Skin epidermis (tissue), 12 donors: ENCODE results near the gene SLC4A7.

ENCODE experiments used
- H3K27ac ChIP-seq, 21 experiments: fragments of 200-600 bp; sonication (generic) in 11 of 21; one replicate each; pipeline ENCODE4 v1.5.0; 2020; ENCODE audit warnings: mild to moderate bottlenecking in 3 of 21, inconsistent platforms in 2 of 21, moderate library complexity in 2 of 21
- H3K4me3 ChIP-seq, 7 experiments: fragments of 200-600 bp; sonication (generic) in 2 of 7; one replicate each; pipeline ENCODE4 v1.5.0; 2020; ENCODE audit warnings: inconsistent platforms in 2 of 7, mild to moderate bottlenecking in 2 of 7, moderate library complexity in 1 of 7

Gene SLC4A7

DNA sequence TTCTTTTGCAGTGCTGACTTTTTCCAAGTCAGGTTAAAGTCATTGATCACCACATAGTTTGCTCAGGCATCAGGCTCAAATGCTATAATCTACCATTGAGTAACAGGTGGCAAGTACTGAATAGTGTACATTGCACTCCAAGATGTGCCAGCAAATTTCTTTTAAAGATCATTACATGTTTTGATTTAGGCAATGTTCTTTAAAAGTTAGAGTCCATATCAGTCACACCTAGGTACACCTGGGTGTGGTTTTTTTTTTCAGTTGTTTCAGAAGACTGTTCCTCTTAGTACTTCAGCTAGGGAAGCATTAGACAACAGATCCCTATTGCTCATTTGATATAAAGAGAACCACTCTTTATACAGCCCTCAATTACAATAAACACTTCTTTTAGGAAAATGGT lies 10.6 kb upstream of the SLC4A7 start:
- H3K27ac ChIP-seq: no peak overlapping the region
- H3K4me3 ChIP-seq: no peak overlapping the region

DNA sequence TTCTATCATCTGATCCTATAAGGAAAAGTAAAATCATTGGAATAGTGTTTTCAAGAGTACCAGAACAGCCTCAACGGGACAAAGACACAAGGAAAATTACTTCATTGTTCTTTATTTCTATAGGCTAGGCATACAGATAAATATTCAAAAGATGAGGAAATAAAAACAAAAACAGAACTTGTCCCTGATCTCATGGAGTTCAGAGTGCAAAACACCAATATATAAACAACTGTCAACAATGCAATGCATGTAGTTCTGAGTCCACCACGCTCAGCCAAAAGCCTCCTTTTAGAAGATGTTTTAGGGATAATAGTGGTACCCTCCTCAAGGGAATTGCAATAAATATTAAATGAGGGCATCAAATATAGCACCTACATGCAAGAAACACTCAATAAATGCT lies 4.6 kb upstream of the SLC4A7 start:
- Histone ChIP-seq H3K4me3 (no peak overlapping the region), H3K27ac (no peak overlapping the region)

DNA sequence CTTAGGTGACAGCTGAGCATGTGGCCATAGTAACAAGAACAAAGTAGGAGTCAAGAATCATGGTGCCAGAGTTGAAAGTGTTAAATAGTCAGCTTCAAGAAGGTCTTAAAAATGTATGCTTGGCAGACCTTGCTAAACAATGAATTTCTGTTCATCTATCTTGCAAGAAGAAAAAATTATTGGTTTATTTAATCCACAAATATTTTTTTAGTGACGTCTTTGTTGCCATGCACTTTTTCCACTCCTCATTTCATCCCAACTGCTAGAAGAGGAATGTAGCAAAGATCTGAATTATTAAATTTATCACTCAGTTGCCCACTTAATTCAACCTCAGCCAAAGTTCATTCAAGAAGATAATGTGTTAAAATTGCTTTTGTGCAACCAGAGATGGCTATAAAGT lies 3.2 kb upstream of the SLC4A7 start:
- Histone ChIP-seq H3K27ac (no peak overlapping the region), H3K4me3 (no peak overlapping the region)

DNA sequence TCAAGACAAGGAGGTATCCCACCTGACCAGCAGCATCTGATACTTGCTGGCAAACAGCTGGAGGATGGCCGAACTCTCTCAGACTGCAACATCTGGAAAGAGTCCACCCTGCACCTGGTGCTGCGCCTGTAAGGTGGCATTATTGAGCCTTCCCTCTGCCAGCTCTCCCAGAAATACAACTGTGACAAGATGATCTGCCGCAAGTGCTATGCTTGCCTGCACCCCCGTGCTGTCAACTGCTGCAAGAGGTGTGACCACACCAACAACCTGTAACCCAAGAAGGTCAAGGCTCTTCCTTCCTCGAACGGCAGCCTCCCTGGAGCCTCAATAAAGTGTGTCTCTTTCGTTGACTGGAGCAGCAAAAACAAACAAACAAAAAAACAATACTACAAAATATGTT lies 2.2 kb upstream of the SLC4A7 start:
- H3K4me3 ChIP-seq: no peak overlapping the region
- H3K27ac ChIP-seq: no peak overlapping the region

DNA sequence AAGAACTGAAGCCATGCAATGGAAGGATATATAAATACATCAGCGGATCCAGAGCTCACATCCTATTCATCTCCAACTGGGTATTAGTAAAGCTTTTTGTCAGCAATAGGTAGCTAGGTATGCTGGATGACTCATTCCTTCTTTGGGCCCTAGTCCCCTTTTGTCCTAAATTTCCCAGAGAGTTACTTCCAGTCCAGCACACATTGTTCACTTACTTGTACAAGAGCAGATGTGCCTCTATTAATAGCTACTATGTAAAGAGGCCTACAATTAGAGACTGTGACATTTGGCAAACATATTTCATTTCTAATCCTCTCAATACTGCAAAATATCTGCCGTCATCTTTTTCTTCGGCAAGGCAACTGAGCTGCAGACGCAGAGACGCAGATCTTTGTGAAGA lies 1.7 kb upstream of the SLC4A7 start:
- Histone ChIP-seq H3K4me3 (no peak overlapping the region), H3K27ac (no peak overlapping the region)

DNA sequence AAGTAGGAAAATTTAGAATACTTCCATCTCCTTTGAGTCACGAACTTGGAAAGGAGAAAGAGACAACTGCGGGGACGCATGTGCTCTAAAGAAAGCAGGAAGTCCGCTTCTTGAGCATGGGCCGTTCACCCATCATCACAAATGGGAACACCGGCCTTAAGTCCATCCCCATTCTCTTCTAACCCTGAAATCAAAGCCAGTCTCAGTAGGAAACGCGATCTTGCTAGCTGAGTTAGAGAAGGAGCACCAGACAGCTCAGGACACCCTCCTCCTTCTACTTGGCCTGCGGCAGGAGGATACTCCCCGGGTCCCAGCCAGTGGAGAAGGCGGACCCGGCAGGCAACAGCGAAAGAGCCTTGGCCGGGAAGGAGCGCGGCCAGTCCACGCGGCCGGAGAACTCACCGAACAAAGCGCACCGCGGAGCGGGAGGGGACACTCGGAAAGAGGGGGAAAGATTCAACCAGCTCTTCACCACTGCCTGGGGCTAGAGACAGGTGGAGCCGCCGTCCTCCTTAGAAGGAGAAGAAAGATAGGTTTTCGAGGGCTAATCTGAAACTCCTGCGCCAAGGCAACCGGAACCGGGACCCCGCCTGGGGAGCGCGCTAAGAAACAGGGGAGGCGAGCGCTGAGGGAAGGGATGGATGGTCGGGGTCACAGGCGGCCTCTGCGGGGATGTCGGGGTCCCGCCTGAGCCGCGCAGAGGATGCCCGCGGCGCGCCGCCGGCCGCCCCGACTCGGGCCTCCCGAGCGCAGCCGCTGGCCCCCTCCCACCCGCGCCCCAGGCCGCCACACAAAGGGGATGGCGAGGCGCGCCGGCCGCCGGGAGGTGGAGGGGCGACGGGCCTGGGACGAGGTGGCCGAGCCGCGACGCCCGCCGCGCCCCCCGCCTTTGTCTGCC lies 818 bp downstream of the SLC4A7 start:
- peak overlapping the region; percentile 79 to 99 (median 91) for H3K27ac ChIP-seq
- peak overlapping the region; percentile 54 to 97 (median 93) for H3K4me3 ChIP-seq

DNA sequence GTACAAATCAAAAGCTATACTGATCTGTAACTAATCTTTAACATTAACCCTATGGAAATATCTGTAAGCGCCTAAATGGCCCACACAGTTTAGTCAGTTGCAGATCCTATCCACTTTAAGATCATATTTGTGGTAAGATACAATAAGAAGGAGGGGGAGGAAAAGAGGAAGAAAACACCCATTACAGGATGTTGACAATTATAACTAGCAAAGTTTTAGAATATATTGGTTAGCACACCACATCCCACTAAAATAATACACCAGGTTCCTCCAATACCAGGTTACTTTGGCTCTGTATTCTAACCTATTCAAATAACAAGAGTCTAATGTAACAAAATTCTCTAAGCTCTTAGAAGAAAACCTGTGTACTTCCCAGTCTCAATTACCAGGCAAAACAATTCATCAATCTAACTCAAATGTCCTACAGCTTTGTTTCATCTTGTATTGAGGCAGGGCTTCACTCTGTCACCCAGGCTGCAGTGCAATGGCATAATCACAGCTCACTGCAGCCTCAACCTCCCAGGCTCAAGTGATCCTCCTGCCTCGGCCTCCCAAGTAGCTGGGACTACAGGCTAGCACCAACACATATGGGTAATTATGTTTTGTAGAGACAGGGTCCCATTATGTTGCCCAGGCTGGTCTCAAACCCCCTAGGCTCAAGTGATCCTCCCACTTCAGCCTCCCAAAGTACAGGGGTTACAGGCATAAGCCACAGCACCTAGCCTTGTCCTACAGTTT lies 4.2 kb downstream of the SLC4A7 start:
- H3K4me3 ChIP-seq: no peak overlapping the region
- peak overlapping the region in 10 of 21 experiments; percentile 11 to 94 (median 58) for H3K27ac ChIP-seq

DNA sequence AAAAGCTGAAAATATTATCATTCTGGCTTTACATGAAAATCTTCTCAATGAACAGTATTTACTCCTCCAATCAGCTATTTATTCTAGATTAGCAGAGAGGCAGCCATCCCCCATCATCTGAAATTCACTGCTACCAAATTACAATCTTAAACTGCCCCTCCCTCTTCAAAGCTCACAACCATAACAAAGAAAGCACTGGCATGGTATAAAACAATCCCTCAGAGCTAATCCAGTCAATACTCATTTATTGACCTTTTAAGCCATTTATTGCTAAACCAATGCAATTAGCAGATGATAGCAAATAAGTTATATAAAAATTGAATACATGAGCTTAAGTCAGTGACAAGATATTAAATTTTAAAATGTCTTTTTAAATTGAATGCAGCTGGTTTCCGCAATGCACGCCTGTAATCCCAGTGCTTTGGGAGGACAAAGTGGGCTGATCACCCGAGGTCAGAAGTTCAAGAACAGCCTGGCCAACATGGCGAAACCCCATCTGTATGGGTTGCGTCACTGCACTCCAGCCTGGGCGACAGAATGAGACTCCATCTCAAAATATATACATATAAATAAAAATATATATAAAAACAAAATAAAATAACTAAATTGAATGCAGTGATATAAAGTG lies 12.1 kb downstream of the SLC4A7 start:
- Histone ChIP-seq H3K4me3 (no peak overlapping the region), H3K27ac (no peak overlapping the region)

DNA sequence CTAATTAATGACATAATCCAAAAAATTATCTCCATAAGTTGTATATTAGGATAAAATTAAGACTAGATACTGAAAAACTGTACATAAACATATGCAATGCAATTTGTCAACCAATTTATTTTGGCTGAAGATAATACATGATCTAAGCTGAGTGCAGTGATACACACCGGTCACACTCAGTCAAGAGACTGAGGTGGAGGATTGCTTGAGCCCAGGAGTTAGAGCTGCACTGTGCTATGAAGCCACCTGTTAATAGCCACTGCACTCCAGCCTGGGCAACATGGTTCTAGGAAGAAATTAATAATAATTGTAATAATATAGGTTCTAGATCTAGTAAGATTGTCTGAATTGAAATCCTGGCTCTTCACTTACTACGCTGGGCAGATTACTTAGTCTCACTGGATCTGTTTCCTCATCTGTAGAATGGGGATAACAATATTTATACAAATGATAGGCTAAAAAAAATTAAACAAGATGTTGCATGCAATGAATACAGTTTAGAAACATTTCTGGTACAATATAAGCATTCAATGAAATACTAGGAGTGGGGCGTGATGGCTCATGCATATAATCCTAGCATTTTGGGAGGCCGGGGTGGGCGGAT lies 15.8 kb downstream of the SLC4A7 start:
- H3K27ac ChIP-seq: no peak overlapping the region
- no peak overlapping the region for H3K4me3 ChIP-seq

DNA sequence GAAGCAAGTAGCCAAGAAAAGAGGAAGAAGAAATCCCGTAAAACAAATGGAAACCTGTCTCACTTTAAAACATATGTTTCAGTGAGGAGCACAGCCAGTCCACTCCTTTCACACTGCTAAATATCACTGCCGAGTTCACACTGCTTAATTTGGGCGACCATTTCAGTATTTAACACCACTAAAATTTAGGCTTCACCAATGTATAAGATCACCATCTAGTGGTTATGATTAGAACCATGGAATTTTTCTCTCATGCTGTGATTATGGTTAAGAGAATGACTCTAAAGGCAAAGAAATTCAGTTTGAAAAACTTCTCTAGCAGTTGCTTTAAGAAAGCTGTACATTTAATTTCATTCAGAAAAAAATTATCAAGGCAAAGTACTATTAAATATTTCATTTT lies 16.6 kb downstream of the SLC4A7 start:
- no peak overlapping the region for H3K4me3 ChIP-seq
- H3K27ac ChIP-seq: peak overlapping the region in 1 of 21 experiments; percentile 37

DNA sequence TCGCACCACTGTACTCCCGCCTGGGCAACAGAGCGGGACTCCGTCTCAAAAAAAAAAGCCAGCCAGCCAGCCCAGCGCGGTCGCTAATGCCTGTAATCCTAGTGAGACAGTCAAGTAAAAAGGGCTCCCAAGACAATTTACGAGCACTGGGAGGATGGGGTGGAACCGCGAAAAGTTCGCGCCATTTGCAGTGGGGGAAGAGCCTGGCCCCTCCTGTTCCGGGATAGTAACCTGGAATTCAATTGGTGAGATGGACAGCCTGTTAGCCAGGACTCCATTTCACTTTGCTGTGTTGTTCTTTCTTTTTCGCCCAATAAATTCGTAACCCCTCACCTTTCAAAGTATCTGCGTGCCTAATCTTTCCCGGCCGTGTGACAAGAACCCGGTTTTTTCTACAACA lies 19.5 kb downstream of the SLC4A7 start:
- H3K27ac ChIP-seq: no peak overlapping the region
- H3K4me3 ChIP-seq: no peak overlapping the region

DNA sequence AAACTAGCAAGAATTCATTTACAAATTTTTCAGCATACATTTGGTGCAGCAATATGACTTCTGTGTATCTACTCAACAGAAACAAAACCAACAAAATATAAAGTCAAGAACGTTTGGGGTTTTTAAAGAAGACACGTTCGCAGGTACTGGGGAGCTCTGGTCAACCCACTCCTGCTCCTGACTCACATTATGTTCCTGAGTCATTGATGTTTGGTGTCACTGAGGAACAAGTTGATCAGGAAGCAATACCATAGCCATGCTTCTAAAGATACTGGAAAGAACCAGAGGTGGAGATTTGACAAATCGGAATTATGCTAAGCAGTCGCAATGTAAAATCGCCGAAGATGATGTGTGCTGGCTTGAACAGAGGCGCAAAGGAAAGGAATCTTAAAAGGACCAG lies 22.0 kb downstream of the SLC4A7 start:
- H3K27ac ChIP-seq: no peak overlapping the region
- H3K4me3 ChIP-seq: no peak overlapping the region

DNA sequence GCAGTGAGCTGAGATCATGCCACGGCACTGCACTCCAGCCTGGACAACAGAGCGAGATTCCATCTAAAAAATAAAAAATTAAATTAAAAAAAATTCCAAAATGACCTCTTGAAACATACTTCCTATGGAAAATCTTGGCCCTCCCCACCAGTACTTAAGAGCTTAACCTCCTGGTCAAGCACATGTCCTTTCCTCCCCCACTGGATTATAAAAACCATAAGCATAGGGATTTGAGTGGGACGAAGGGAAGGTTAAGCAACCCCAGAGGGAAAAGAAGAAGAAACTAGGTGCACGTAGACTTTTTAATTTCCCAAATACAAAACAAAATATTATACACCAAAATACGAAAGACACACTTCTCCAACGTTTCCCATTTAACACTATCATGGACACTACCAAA lies 25.3 kb downstream of the SLC4A7 start:
- no peak overlapping the region for H3K4me3 ChIP-seq
- no peak overlapping the region for H3K27ac ChIP-seq

DNA sequence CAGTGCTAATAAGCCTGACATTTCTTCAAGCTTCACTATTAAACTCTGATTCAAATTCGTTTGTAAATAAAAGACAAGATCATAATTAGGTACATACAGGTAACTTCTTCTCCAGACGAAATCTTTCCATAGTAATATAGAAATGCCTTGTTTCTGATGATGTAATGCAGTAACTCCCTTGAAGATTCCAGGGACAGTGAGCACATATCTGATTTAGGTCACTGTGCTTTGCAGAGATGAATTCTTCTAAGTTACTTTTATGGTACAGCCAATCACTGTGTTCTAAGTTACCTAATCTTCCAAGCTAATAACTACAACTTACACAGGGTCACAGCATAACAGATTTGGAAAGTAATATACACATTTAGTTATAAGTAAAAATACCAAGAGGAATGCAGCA lies 27.6 kb downstream of the SLC4A7 start:
- no peak overlapping the region for H3K4me3 ChIP-seq
- H3K27ac ChIP-seq: no peak overlapping the region

DNA sequence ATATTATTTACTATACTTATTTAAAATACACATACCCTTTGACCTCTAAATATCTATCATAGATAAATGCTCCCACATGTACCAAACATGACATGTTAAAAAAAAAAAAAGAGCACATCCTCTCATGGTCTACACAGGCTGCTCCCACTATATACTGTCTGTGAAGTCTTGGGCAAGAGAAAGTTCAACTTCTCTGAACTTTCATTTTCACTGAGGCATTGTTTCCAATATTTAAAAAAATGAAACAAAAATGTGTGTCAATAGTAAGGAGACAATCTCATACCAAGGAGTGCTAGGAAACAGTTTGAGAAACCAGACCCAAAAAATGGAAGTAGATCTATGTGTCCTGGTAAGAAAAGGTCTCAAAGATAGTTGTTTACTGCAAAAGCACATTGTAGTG lies 29.3 kb downstream of the SLC4A7 start:
- no peak overlapping the region for H3K27ac ChIP-seq
- H3K4me3 ChIP-seq: no peak overlapping the region

DNA sequence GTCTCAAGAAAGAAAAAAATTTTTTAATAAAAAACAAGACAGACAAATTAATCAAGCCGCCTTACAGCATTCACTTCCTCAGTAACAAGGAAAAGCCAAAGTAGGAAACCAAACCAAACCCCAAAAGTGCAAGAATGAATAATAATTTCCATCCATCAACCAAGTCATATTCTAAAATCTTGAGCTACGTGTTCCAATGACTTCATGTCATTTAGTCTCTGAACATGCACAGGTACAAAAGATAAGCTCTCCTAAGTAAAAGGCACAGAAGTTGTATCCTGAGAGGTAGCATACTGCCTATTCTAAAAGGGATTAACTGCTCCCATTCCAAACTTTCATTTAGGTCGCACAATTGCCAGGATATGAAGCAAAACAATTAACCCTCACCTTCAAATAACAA lies 29.7 kb downstream of the SLC4A7 start:
- H3K4me3 ChIP-seq: no peak overlapping the region
- H3K27ac ChIP-seq: no peak overlapping the region

DNA sequence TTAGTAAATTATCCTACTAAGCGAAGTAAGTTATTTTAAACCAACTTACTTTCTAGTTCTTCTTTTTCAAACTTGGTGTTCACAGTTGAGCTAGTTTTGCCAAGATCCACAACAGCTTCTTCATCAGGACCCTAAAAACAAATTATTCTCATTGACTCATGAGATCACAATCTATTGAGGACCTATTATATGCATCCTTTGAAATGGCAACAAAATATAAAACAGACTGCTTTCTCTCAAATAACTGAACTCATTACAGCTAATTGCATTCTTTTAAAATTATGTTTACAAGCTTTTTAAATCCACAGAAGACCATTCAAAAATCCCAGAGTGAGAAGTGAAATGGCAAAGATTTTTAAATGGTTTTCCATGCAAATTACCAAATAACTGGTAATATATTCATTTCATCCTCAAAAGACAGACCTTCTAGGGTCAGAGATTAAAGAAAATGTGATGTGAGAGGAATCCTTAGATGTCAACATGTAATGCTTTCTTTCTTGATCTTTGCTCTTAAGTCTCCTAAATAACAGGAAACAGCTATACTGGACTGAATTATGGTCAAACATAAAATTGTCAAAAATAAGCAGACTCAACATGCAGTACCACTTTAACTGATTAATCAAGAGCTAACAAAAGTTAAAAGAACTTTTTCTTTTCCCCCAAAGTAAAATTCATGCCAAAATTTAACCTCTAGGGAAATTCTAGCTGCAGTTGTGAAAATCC lies 31.7 kb downstream of the SLC4A7 start:
- Histone ChIP-seq H3K4me3 (no peak overlapping the region), H3K27ac (no peak overlapping the region)

DNA sequence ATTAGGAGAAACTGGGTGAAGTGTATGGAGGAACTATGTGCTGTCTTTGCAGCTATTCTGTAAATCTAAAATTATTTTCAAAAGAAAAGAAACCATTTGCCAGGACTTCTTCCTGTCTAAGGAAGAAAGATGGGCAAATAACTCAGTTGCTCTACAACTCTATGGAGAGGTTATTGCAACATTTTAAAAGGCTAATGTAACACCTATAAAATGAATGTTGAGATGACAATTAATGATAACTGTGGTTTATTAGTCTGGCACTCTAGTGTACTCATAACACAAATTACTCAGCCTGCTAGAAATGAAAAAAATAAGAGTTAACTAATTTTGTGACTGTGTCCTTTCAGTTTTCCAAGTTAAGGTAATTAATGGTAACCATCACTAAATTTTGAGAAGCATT lies 32.3 kb downstream of the SLC4A7 start:
- Histone ChIP-seq H3K4me3 (no peak overlapping the region), H3K27ac (no peak overlapping the region)

DNA sequence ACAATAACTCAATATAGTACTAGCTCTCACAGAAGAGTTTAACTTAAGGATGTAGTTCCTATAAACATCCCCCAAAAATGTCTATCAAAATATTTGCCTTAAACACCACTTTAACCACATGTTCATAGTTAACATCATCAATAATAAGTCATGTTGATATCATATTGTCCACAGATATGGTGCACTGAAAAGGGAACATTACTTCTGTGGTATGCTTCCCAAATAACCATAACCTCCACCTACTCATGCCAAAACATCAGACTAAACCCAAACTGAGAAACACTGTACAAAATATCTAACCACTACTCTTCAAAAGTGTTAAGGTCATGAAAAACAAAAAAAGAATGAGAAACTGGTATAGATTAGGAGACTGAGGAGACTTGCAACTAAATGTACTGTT lies 32.9 kb downstream of the SLC4A7 start:
- Histone ChIP-seq H3K27ac (no peak overlapping the region), H3K4me3 (no peak overlapping the region)
